Measurements from ENCODE around the gene ITM2C. TPM values are rescaled to one million over a fixed set of nuclear protein-coding genes. Genes with fewer than 3 reads are reported as not detected.

Gene ITM2C
- total RNA-seq, 2 experiments from 2014 or later: 19.8 to 21.5 TPM

DNA sequence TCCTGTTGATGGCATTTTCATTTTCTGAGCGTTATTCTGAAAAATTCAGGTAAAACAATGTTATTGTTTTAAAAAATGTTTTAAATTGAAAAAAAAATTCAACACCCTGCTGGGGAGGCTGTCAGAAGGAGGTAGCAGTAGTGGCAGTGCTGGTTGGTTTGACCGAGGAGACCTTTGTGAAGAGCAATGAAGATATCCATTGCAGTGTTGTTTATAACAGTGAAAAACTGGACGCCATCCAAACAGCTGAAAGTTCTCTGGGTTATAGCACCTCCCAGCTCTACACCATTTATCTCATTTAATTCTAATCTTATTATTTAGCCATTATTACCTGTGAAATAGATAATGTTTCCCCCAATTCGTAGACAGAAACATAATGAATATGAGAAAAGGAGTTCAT lies 12.6 kb upstream of the ITM2C start:
- ChIA-PET CTCF (no interaction called here), POLR2A (no interaction called here)
- no peak overlapping the region for H3K4me3 Mint-ChIP-seq
- intact Hi-C loops (cut with DNase I, micrococcal nuclease): no loop called here
- Histone ChIP-seq H3K4me3 (ENCODE audit: low read length) (no peak overlapping the region), H3K9me3 (ENCODE audit: control insufficient read depth in 1 of 2, insufficient read depth in 1 of 2, low read length in 2 of 2) (peaks cover 0 to 11% of the 10 kb centered on the region in 2 experiments), H3K27me3 (ENCODE audit: control insufficient read depth in 1 of 2, insufficient read depth in 2 of 2, low read length in 2 of 2) (peaks cover 9 to 12% of the 10 kb centered on the region in 2 experiments), H3K27ac (ENCODE audit: low read depth in 1 of 2, low read length in 2 of 2) (no peak overlapping the region), H3K36me3 (ENCODE audit: insufficient read depth, low read length) (no peaks in the 10 kb centered on the region), H3K4me1 (ENCODE audit: insufficient read depth, low read length) (peaks cover 13% of the 10 kb centered on the region)
- H3K27me3 Mint-ChIP-seq: peaks cover 57% of the 10 kb centered on the region
- H3K9me3 Mint-ChIP-seq: no peaks in the 10 kb centered on the region
- TF ChIP-seq, protein P1, sequence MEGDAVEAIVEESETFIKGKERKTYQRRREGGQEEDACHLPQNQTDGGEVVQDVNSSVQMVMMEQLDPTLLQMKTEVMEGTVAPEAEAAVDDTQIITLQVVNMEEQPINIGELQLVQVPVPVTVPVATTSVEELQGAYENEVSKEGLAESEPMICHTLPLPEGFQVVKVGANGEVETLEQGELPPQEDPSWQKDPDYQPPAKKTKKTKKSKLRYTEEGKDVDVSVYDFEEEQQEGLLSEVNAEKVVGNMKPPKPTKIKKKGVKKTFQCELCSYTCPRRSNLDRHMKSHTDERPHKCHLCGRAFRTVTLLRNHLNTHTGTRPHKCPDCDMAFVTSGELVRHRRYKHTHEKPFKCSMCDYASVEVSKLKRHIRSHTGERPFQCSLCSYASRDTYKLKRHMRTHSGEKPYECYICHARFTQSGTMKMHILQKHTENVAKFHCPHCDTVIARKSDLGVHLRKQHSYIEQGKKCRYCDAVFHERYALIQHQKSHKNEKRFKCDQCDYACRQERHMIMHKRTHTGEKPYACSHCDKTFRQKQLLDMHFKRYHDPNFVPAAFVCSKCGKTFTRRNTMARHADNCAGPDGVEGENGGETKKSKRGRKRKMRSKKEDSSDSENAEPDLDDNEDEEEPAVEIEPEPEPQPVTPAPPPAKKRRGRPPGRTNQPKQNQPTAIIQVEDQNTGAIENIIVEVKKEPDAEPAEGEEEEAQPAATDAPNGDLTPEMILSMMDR (IDR thresholded peaks at IDR 0.05): no peak
- peaks cover 5% of the 10 kb centered on the region for H3K4me1 Mint-ChIP-seq (ENCODE audit: low read depth)
- no peak overlapping the region for H3K27ac Mint-ChIP-seq
- DNase-seq: no peak
- ATAC-seq (ENCODE audit: poor library complexity): no peak
- H3K36me3 Mint-ChIP-seq (ENCODE audit: low read depth): no peaks in the 10 kb centered on the region

DNA sequence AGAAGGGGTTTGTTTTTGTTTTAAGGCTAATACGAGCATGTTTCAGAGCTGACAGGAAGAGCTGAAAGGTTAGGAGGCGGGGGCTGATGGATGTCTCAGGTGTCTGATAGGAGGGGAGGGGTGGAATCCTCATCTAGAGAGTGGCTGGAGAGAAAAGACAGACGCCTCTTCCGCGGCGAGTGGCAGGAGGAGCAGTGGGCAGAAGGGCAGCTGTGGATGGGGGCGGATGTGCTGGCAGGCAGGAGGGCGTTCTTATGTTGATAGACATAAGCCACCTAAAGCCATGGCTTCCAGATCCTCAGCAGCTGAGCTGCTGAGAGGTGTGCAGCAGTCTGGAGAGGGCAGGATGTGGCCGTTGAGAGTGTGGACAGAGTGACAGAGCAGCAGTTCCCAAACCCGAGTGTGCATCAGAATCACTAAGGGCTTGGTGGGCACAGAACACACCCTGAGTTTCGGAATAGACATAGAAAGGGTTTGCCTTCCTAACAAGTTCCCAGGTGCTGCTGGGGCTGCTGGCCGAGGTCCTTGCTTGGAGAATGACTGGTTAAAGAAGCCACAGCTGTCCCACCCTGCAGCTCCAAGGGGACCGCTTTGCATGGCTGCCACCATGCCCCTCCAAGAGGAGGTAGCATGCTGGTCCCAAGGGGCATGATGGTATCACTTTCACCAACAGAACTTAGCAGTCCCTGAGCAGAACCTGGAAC lies 3.0 kb upstream of the ITM2C start:
- Mint-ChIP-seq H3K27ac (peak overlapping the region; percentile 42), H3K27me3 (peaks cover 7% of the 10 kb centered on the region), H3K36me3 (ENCODE audit: low read depth) (peaks cover 4% of the 10 kb centered on the region), H3K4me1 (ENCODE audit: low read depth) (peaks cover 47% of the 10 kb centered on the region), H3K4me3 (peak overlapping the region; percentile 60), H3K9me3 (no peaks in the 10 kb centered on the region)
- peaks cover 0 to 2% of the 10 kb centered on the region in 2 experiments for H3K27me3 ChIP-seq (ENCODE audit: control insufficient read depth in 1 of 2, insufficient read depth in 2 of 2, low read length in 2 of 2)
- no peak overlapping the region for H3K4me3 ChIP-seq (ENCODE audit: low read length)
- peaks cover 39% of the 10 kb centered on the region for H3K4me1 ChIP-seq (ENCODE audit: insufficient read depth, low read length)
- CTCF ChIA-PET: interaction anchor here (1.5 kb wide), 1 partner anchor 126 kb away, joined by 7 read pairs; no protein-coding TSS in a partner anchor
- TF ChIP-seq, protein P1 (IDR thresholded peaks at IDR 0.05): no peak
- H3K27ac ChIP-seq (ENCODE audit: low read depth in 1 of 2, low read length in 2 of 2): no peak overlapping the region
- no peaks in the 10 kb centered on the region for H3K36me3 ChIP-seq (ENCODE audit: insufficient read depth, low read length)
- peaks cover 0 to 9% of the 10 kb centered on the region in 2 experiments for H3K9me3 ChIP-seq (ENCODE audit: control insufficient read depth in 1 of 2, insufficient read depth in 1 of 2, low read length in 2 of 2)
- ATAC-seq (ENCODE audit: poor library complexity) (peak; percentile 19), DNase-seq (peak in 2 of 14 experiments; percentile 31 to 33)
- intact Hi-C loops (cut with DNase I, micrococcal nuclease): no loop called here
- POLR2A ChIA-PET: no interaction called here

- no peak overlapping the region for H3K27ac ChIP-seq (ENCODE audit: low read depth in 1 of 2, low read length in 2 of 2)
- peak in 1 of 14 experiments; percentile 10 for DNase-seq
- ATAC-seq (ENCODE audit: poor library complexity): no peak
- H3K4me3 ChIP-seq (ENCODE audit: low read length): no peak overlapping the region
- no peaks in the 10 kb centered on the region for H3K36me3 ChIP-seq (ENCODE audit: insufficient read depth, low read length)
- H3K9me3 ChIP-seq (ENCODE audit: control insufficient read depth in 1 of 2, insufficient read depth in 1 of 2, low read length in 2 of 2): peaks cover 0 to 9% of the 10 kb centered on the region in 2 experiments
- Mint-ChIP-seq H3K27me3 (peaks cover 7% of the 10 kb centered on the region), H3K36me3 (ENCODE audit: low read depth) (peaks cover 4% of the 10 kb centered on the region), H3K4me3 (peak overlapping the region; percentile 16), H3K4me1 (ENCODE audit: low read depth) (peaks cover 52% of the 10 kb centered on the region), H3K9me3 (no peaks in the 10 kb centered on the region), H3K27ac (no peak overlapping the region)
- ChIA-PET POLR2A (no interaction called here), CTCF (no interaction called here)
- peaks cover 45% of the 10 kb centered on the region for H3K4me1 ChIP-seq (ENCODE audit: insufficient read depth, low read length)
- intact Hi-C loops (cut with DNase I, micrococcal nuclease): no loop called here
- peaks cover 0 to 2% of the 10 kb centered on the region in 2 experiments for H3K27me3 ChIP-seq (ENCODE audit: control insufficient read depth in 1 of 2, insufficient read depth in 2 of 2, low read length in 2 of 2)
- TF ChIP-seq, protein P1 (IDR thresholded peaks at IDR 0.05): no peak
These were observed 2.5 kb upstream of the ITM2C start for GRCh38 chr2:230862292-230862691.
